ENCODE measurements around the gene TMEM132D.

TMEM132D gene

DNA sequence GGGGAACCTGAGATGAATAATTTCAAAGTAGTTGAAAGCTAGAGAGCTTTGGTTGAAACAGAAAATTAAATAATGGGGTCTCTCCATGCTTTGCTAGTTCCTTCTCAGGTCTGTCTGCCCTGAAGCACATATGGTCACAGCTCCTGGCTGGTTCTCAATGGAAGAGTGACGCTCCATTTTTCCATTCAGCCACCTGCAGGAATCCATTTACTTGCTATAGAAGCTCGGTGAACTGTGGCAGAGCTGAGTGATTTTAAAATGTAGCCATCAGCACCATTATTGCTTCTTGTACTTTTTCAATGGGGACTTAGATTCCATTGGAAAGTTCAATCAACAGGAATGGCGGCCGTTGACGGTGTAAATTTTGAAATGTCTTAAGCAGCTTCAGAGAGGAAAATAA, 525.3 kb downstream of the TMEM132D start:
- Histone ChIP-seq H3K4me3 (ENCODE audit: insufficient read depth, low read length, poor library complexity, severe bottlenecking) (no peak overlapping the region), H3K9ac (ENCODE audit: low read length) (no peak overlapping the region), H3F3A (ENCODE audit: insufficient read depth) (no peaks in the 10 kb centered on the region), H3K79me2 (ENCODE audit: insufficient read depth, low read length) (no peaks in the 10 kb centered on the region), H3K9me2 (replicated peaks; ENCODE audit: insufficient read depth, low read length) (no peaks in the 10 kb centered on the region), H3K27ac (ENCODE audit: low read depth, low read length) (no peak overlapping the region), H2AFZ (ENCODE audit: low read depth, low read length, severe bottlenecking) (no peak overlapping the region), H3K9me3 (ENCODE audit: insufficient read depth, low read length) (no peaks in the 10 kb centered on the region), H3K36me3 (ENCODE audit: low read length) (no peaks in the 10 kb centered on the region), H4K20me1 (ENCODE audit: low read depth, low read length) (no peaks in the 10 kb centered on the region), H3K27me3 (ENCODE audit: low read length) (no peaks in the 10 kb centered on the region), H3K4me2 (ENCODE audit: low read depth, low read length, poor library complexity, severe bottlenecking) (no peak overlapping the region)
- TF ChIP-seq EZH2phosphoT487 (conservative IDR thresholded peaks at IDR 0.05; ENCODE audit: low read length) = no peak
- TF ChIP-seq, protein P1, sequence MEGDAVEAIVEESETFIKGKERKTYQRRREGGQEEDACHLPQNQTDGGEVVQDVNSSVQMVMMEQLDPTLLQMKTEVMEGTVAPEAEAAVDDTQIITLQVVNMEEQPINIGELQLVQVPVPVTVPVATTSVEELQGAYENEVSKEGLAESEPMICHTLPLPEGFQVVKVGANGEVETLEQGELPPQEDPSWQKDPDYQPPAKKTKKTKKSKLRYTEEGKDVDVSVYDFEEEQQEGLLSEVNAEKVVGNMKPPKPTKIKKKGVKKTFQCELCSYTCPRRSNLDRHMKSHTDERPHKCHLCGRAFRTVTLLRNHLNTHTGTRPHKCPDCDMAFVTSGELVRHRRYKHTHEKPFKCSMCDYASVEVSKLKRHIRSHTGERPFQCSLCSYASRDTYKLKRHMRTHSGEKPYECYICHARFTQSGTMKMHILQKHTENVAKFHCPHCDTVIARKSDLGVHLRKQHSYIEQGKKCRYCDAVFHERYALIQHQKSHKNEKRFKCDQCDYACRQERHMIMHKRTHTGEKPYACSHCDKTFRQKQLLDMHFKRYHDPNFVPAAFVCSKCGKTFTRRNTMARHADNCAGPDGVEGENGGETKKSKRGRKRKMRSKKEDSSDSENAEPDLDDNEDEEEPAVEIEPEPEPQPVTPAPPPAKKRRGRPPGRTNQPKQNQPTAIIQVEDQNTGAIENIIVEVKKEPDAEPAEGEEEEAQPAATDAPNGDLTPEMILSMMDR (IDR thresholded peaks at IDR 0.05; ENCODE audit: insufficient read depth, low read length, poor library complexity, severe bottlenecking) = no peak

DNA sequence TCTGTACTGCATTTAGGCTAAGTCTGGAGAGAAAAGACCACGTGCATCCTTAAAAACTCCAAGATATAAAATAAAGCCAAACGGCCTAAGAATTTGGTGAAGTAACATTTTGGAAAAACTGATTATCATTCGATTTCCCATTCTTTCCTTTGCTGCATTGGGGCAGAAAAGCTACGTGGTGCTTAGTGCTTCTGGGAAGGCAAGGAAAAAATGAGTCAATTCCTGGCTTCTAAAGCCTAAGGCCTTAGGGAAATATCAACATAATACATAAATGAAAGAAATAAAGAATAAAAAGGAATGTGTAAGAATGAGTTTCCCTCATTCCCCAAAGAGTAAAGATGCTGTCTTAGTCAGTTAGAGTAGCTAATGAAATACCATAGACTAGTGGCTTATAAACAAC, 530.1 kb downstream of the TMEM132D start:
- no peak overlapping the region for H2AFZ ChIP-seq (ENCODE audit: low read depth, low read length, severe bottlenecking)
- no peaks in the 10 kb centered on the region for H3K9me3 ChIP-seq (ENCODE audit: insufficient read depth, low read length)
- no peaks in the 10 kb centered on the region for H3K9me2 ChIP-seq (replicated peaks; ENCODE audit: insufficient read depth, low read length)
- H3K27ac ChIP-seq (ENCODE audit: low read depth, low read length) = no peak overlapping the region
- no peaks in the 10 kb centered on the region for H4K20me1 ChIP-seq (ENCODE audit: low read depth, low read length)
- no peak overlapping the region for H3K9ac ChIP-seq (ENCODE audit: low read length)
- no peaks in the 10 kb centered on the region for H3F3A ChIP-seq (ENCODE audit: insufficient read depth)
- H3K4me3 ChIP-seq (ENCODE audit: insufficient read depth, low read length, poor library complexity, severe bottlenecking) = no peak overlapping the region
- TF ChIP-seq EZH2phosphoT487 (conservative IDR thresholded peaks at IDR 0.05; ENCODE audit: low read length) = no peak
- TF ChIP-seq, protein P1 (IDR thresholded peaks at IDR 0.05; ENCODE audit: insufficient read depth, low read length, poor library complexity, severe bottlenecking) = no peak
- H3K79me2 ChIP-seq (ENCODE audit: insufficient read depth, low read length) = no peaks in the 10 kb centered on the region
- no peaks in the 10 kb centered on the region for H3K36me3 ChIP-seq (ENCODE audit: low read length)
- no peak overlapping the region for H3K4me2 ChIP-seq (ENCODE audit: low read depth, low read length, poor library complexity, severe bottlenecking)
- H3K27me3 ChIP-seq (ENCODE audit: low read length) = no peaks in the 10 kb centered on the region

DNA sequence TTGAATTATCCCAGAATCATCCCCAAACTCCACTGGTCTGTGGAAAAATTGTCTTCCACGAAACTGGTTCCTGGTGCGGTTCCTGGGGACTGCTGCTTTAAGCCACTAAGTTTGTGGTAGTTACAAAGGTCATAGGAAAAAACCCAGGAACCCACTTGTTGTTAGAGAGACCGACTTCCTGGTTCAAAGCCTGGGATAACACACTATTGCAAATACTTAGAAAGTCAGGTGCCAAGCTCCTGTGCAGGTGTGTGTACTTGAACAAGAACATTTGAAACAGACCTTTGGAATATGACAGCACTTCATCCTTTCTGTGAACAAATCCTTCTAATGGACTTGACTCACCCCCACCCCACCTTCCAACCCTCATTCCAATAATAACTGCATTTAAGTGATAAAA, 530.9 kb downstream of the TMEM132D start:
- H3K27ac ChIP-seq (ENCODE audit: low read depth, low read length) = no peak overlapping the region
- no peaks in the 10 kb centered on the region for H3K9me2 ChIP-seq (replicated peaks; ENCODE audit: insufficient read depth, low read length)
- no peak overlapping the region for H3K4me2 ChIP-seq (ENCODE audit: low read depth, low read length, poor library complexity, severe bottlenecking)
- no peak overlapping the region for H2AFZ ChIP-seq (ENCODE audit: low read depth, low read length, severe bottlenecking)
- no peak for TF ChIP-seq EZH2phosphoT487 (conservative IDR thresholded peaks at IDR 0.05; ENCODE audit: low read length)
- TF ChIP-seq, protein P1 (IDR thresholded peaks at IDR 0.05; ENCODE audit: insufficient read depth, low read length, poor library complexity, severe bottlenecking) = no peak
- H3K4me3 ChIP-seq (ENCODE audit: insufficient read depth, low read length, poor library complexity, severe bottlenecking) = no peak overlapping the region
- no peaks in the 10 kb centered on the region for H3K27me3 ChIP-seq (ENCODE audit: low read length)
- H3K36me3 ChIP-seq (ENCODE audit: low read length) = no peaks in the 10 kb centered on the region
- H3K79me2 ChIP-seq (ENCODE audit: insufficient read depth, low read length) = no peaks in the 10 kb centered on the region
- no peaks in the 10 kb centered on the region for H3K9me3 ChIP-seq (ENCODE audit: insufficient read depth, low read length)
- no peaks in the 10 kb centered on the region for H3F3A ChIP-seq (ENCODE audit: insufficient read depth)
- no peak overlapping the region for H3K9ac ChIP-seq (ENCODE audit: low read length)
- H4K20me1 ChIP-seq (ENCODE audit: low read depth, low read length) = no peaks in the 10 kb centered on the region

All from SU-DHL-6 (cell line).